Endothelial cell of umbilical vein (primary cell): Measurements from ENCODE around the gene BCAS3. TPM values are rescaled to one million over a fixed set of nuclear protein-coding genes. Genes with fewer than 3 reads are reported as not detected.

Source experiments
- BruUV-seq: library from RNA; stranded (reverse); fragments of 400-500 nt; replicated peaks from 2 replicates; lab custom pipeline; 2021; lab: Mats Ljungman, UMichigan
- CTCF ChIA-PET: fragments of 300-600, 350-600 bp; sonication (Branson Sonifier 250); formaldehyde crosslinking; loops from one replicate; lab custom pipeline; 2021; ENCODE audit warnings: antibody characterized with exemption, inconsistent platforms; lab: Charles Lee
- POLR2A ChIA-PET: fragments of 300-600, 350-600 bp; sonication (Branson Sonifier 250); formaldehyde crosslinking; loops from one replicate; lab custom pipeline; 2021; ENCODE audit warnings: antibody characterized with exemption, inconsistent platforms; lab: Charles Lee
- DNase-seq: peaks from one replicate; pipeline ENCODE4 v3.0.0-alpha.2; 2011; ENCODE audit warnings: low read depth, low spot score
- FAIRE-seq: peaks from 2 replicates; lab custom pipeline; 2011; peaks lifted over from hg19 to GRCh38; lab: Jason Lieb, UNC
- H2AFZ ChIP-seq: 2 replicates; pipeline ENCODE4 v1.6.0; 2012; ENCODE audit warnings: low read depth, low read length, control low read depth, inconsistent platforms
- H3K27ac ChIP-seq: 2 replicates; pipeline ENCODE4 v1.5.1; 2011; ENCODE audit warnings: low read depth, mild to moderate bottlenecking, control low read depth, low read length, moderate library complexity; ENCODE audit not compliant: insufficient read depth
- H3K27me3 ChIP-seq, 2 experiments: 2 replicates each; pipeline versions ENCODE4 v1.6.0 to v1.6.1; 2011; ENCODE audit warnings: low read length in 2 of 2, mixed read lengths in 1 of 2; ENCODE audit not compliant: control insufficient read depth in 2 of 2, insufficient read depth in 2 of 2
- H3K36me3 ChIP-seq, 2 experiments: 2 replicates in 1 of 2; 3 replicates in 1 of 2; pipeline ENCODE4 v1.5.1; 2011; ENCODE audit warnings: low read length in 2 of 2, mild to moderate bottlenecking in 1 of 2, moderate library complexity in 1 of 2; ENCODE audit not compliant: control insufficient read depth in 2 of 2, insufficient read depth in 2 of 2; ENCODE audit errors: extremely low read depth in 1 of 2
- H3K4me1 ChIP-seq: 3 replicates; pipeline ENCODE4 v1.5.1; 2011; ENCODE audit warnings: mild to moderate bottlenecking, low read length; ENCODE audit not compliant: control insufficient read depth, insufficient read depth; ENCODE audit errors: extremely low read depth
- H3K4me2 ChIP-seq: 2 replicates; pipeline ENCODE4 v1.6.1; 2011; ENCODE audit warnings: low read length, control low read depth, mixed read lengths; ENCODE audit not compliant: insufficient read depth
- H3K4me3 ChIP-seq, 3 experiments: fragments of 200-600 bp in 1 of 3; sonication (generic), shearing (Covaris generic) in 1 of 3; replicated peaks in 1 of 3; 2 replicates each; pipeline ENCODE4 v1.5.1; 2011 to 2016; ENCODE audit warnings: control low read depth in 3 of 3, low read length in 3 of 3, mild to moderate bottlenecking in 2 of 3, inconsistent platforms in 1 of 3, low read depth in 1 of 3, moderate library complexity in 1 of 3; ENCODE audit not compliant: insufficient read depth in 1 of 3
- H3K79me2 ChIP-seq: 2 replicates; pipeline ENCODE4 v1.6.0; 2012; ENCODE audit warnings: low read length, inconsistent platforms; ENCODE audit not compliant: control insufficient read depth, insufficient read depth
- H3K9ac ChIP-seq: replicated peaks from 2 replicates; pipeline ENCODE3; 2011; ENCODE audit warnings: low read length, control low read depth; ENCODE audit not compliant: insufficient read depth; ENCODE audit errors: extremely low read depth
- H3K9me1 ChIP-seq: replicated peaks from 3 replicates; pipeline ENCODE4 v1.6.0; 2011; ENCODE audit warnings: mild to moderate bottlenecking, low read length; ENCODE audit not compliant: control insufficient read depth, insufficient read depth; ENCODE audit errors: extremely low read depth
- H3K9me3 ChIP-seq: replicated peaks from 2 replicates; pipeline ENCODE4 v1.5.1; 2012; ENCODE audit warnings: low read length, inconsistent platforms; ENCODE audit not compliant: control insufficient read depth, insufficient read depth
- H4K20me1 ChIP-seq: replicated peaks from 2 replicates; pipeline ENCODE3; 2011; ENCODE audit warnings: mild to moderate bottlenecking, low read length; ENCODE audit not compliant: control insufficient read depth, insufficient read depth; ENCODE audit errors: extremely low read depth
- CTCF ChIP-seq, 2 donors: IDR thresholded peaks; 1 replicate in 1 of 2; 2 replicates in 1 of 2; pipeline ENCODE4 v1.5.1; 2011; ENCODE audit warnings: low read length in 2 of 2, mild to moderate bottlenecking in 2 of 2, moderate library complexity in 2 of 2, control low read depth in 1 of 2, inconsistent platforms in 1 of 2, low read depth in 1 of 2; ENCODE audit not compliant: insufficient read depth in 1 of 2; ENCODE audit errors: extremely low read depth in 1 of 2
- EZH2 ChIP-seq: IDR thresholded peaks from 2 replicates; pipeline ENCODE4 v1.6.1; 2012; ENCODE audit warnings: borderline replicate concordance, low read depth, mild to moderate bottlenecking, moderate library complexity, low read length, inconsistent platforms; ENCODE audit not compliant: severe bottlenecking
- FOS ChIP-seq: IDR thresholded peaks from 2 replicates; pipeline ENCODE4 v1.6.1; 2011; ENCODE audit warnings: mild to moderate bottlenecking, low read length, moderate library complexity, borderline replicate concordance; ENCODE audit not compliant: insufficient read depth
- GATA2 ChIP-seq: IDR thresholded peaks from 2 replicates; pipeline ENCODE4 v1.7.0; 2011; ENCODE audit warnings: low read depth, mild to moderate bottlenecking, moderate library complexity, mixed read lengths, low read length; ENCODE audit not compliant: insufficient read length, insufficient read depth
- JUN ChIP-seq: IDR thresholded peaks from 2 replicates; pipeline ENCODE4 v1.6.1; 2011; ENCODE audit warnings: borderline replicate concordance, low read depth; ENCODE audit not compliant: insufficient read length, insufficient read depth
- MYC ChIP-seq: IDR thresholded peaks from one replicate; pipeline ENCODE4 v1.6.1; 2011; ENCODE audit warnings: mild to moderate bottlenecking, low read depth, low read length
- POLR2A ChIP-seq: IDR thresholded peaks from 2 replicates; pipeline ENCODE4 v1.6.1; 2012; ENCODE audit warnings: low read depth, mild to moderate bottlenecking, control low read depth, low read length
- POLR2AphosphoS5 ChIP-seq: IDR thresholded peaks from 2 replicates; pipeline ENCODE4 v1.6.1; 2012; ENCODE audit warnings: low read depth, mild to moderate bottlenecking, control low read depth, low read length, moderate library complexity; ENCODE audit not compliant: insufficient read depth
- dilution Hi-C: fragments of 300-500 bp; cut with MboI; formaldehyde crosslinking; loops from one replicate; pipeline ENCODE4 v1.15.0; 2019; ENCODE audit warnings: low sequenced_read_pairs; ENCODE audit not compliant: extremely low pct_ligation_motif_present
- intact Hi-C: fragments of 100-400 bp; cut with micrococcal nuclease; formaldehyde crosslinking; loops from one replicate; pipeline ENCODE4 v1.10.0; 2022
- polyA plus RNA-seq, 4 experiments: library from polyadenylated mRNA; depleted of rRNA in 3 of 4; stranded (reverse) in 3 of 4; unstranded in 1 of 4; fragments of >200 nt; gene quantifications; 2 replicates each; pipeline versions ENCODE4 v1.2.1 to v1.2.3, GENCODE V29; 2011 to 2012; ENCODE audit warnings: missing spikeins in 1 of 4
- total RNA-seq: library from RNA; stranded (reverse); gene quantifications from 2 replicates; pipeline ENCODE4 v1.2.3, GENCODE V29; 2021
- TF ChIP-seq, protein P1 (sequence below): IDR thresholded peaks from 2 replicates; pipeline ENCODE4 v1.6.1; 2011; ENCODE audit not compliant: insufficient read depth, insufficient read length

The BCAS3 gene
- total and polyA plus RNA-seq, 2 donors (not counting 3 experiments of a cell fraction or from before 2014, with no cell fraction given) = 8.2 to 16.0 TPM

GRCh38 chr17:61325382-61326073 is 647.9 kb downstream of the BCAS3 start:
- dilution Hi-C loops = no loop called here
- CTCF ChIA-PET = no interaction called here
- DNase-seq = no peak

More at GRCh38 chr17:61325382-61326073, 647.9 kb downstream of the BCAS3 start:
- Histone ChIP-seq H3K4me2 (no peak overlapping the region), H3K27ac (no peak overlapping the region), H3K79me2 (no peaks in the 10 kb centered on the region), H3K36me3 (no peaks in the 10 kb centered on the region), H3K9ac (no peak overlapping the region), H3K4me3 (no peak overlapping the region), H4K20me1 (no peaks in the 10 kb centered on the region), H3K27me3 (no peaks in the 10 kb centered on the region), H3K9me1 (no peaks in the 10 kb centered on the region), H3K4me1 (no peaks in the 10 kb centered on the region), H2AFZ (no peak overlapping the region), H3K9me3 (no peaks in the 10 kb centered on the region)
- intact Hi-C loops = no loop called here
- no peak for FAIRE-seq
- TF ChIP-seq POLR2AphosphoS5 (no peak), FOS (no peak), JUN (no peak), POLR2A (no peak), CTCF (IDR thresholded peaks at IDR 0.05; ENCODE audit: extremely low read depth in 1 of 2, insufficient read depth in 1 of 2, low read depth in 1 of 2, low read length in 2 of 2) (no peak), EZH2 (no peak), GATA2 (no peak), MYC (no peak)
- TF ChIP-seq, protein P1, sequence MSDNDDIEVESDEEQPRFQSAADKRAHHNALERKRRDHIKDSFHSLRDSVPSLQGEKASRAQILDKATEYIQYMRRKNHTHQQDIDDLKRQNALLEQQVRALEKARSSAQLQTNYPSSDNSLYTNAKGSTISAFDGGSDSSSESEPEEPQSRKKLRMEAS = no peak
- no TSS peak for BruUV-seq
- POLR2A ChIA-PET = no interaction called here
